Neural cell (in vitro differentiated cells): ENCODE results near the gene RXRB. TPM values are rescaled to one million over a fixed set of nuclear protein-coding genes. Genes with fewer than 3 reads are reported as not detected.

ENCODE experiments used
- H2AFZ ChIP-seq: fragments of 200-600, 300-800 bp; sonication (generic), shearing (Covaris generic); 2 replicates; pipeline ENCODE4 v1.6.0; 2014; ENCODE audit warnings: low read depth, mild to moderate bottlenecking, antibody characterized with exemption, low read length, moderate library complexity
- H3F3A ChIP-seq: fragments of 200-600 bp; shearing (Covaris generic); 2 replicates; pipeline ENCODE4 v1.6.1; 2016; ENCODE audit warnings: mild to moderate bottlenecking, moderate library complexity, mixed read lengths, antibody characterized with exemption, low read length; ENCODE audit not compliant: insufficient read depth, poor library complexity, severe bottlenecking
- H3K27ac ChIP-seq: fragments of 200-600, 300-800 bp; sonication (generic), shearing (Covaris generic); 2 replicates; pipeline ENCODE4 v1.5.1; 2014; ENCODE audit warnings: mild to moderate bottlenecking, low read length, moderate library complexity
- H3K27me3 ChIP-seq: fragments of 300-800, 200-600 bp; sonication (generic), shearing (Covaris generic); 2 replicates; pipeline ENCODE4 v1.6.0; 2014; ENCODE audit warnings: mild to moderate bottlenecking, low read depth, low read length, moderate library complexity; ENCODE audit not compliant: insufficient read depth
- H3K36me3 ChIP-seq: fragments of 300-800, 200-600 bp; sonication (generic), shearing (Covaris generic); 2 replicates; pipeline ENCODE4 v1.5.1; 2014; ENCODE audit warnings: mild to moderate bottlenecking, antibody characterized with exemption, low read length, moderate library complexity; ENCODE audit not compliant: insufficient read depth
- H3K4me2 ChIP-seq: fragments of 300-800, 200-600 bp; sonication (generic), shearing (Covaris generic); 2 replicates; pipeline ENCODE4 v1.6.0; 2014; ENCODE audit warnings: mild to moderate bottlenecking, low read length
- H3K4me3 ChIP-seq: fragments of 300-800, 200-600 bp; sonication (generic), shearing (Covaris generic); 2 replicates; pipeline ENCODE4 v1.5.1; 2014; ENCODE audit warnings: mild to moderate bottlenecking, low read length, moderate library complexity
- H3K79me2 ChIP-seq: fragments of 200-600 bp; shearing (Covaris generic); replicated peaks from 2 replicates; pipeline ENCODE4 v1.6.0; 2014; ENCODE audit warnings: mild to moderate bottlenecking, low read length, moderate library complexity; ENCODE audit not compliant: insufficient read depth
- H3K9ac ChIP-seq: fragments of 300-800, 200-600 bp; sonication (generic), shearing (Covaris generic); 2 replicates; pipeline ENCODE4 v1.6.1; 2016; ENCODE audit warnings: mild to moderate bottlenecking, low read length, mixed read lengths
- H3K9me2 ChIP-seq: fragments of 200-600 bp; shearing (Covaris generic); 2 replicates; pipeline ENCODE4 v1.6.1; 2016; ENCODE audit warnings: mild to moderate bottlenecking, low read length, mixed read lengths; ENCODE audit not compliant: insufficient read depth
- H3K9me3 ChIP-seq: fragments of 200-600, 300-800 bp; sonication (generic), shearing (Covaris generic); 2 replicates; pipeline ENCODE4 v1.6.1; 2016; ENCODE audit warnings: mild to moderate bottlenecking, mixed run types, low read length, moderate library complexity, mixed read lengths
- H4K20me1 ChIP-seq: fragments of 200-600 bp; shearing (Covaris generic); 2 replicates; pipeline ENCODE4 v1.6.1; 2016; ENCODE audit warnings: mild to moderate bottlenecking, mixed run types; ENCODE audit not compliant: insufficient read depth
- EP300 ChIP-seq: fragments of 450-650 bp; conservative IDR thresholded peaks from 2 replicates; pipeline ENCODE4 v1.6.1; 2014; ENCODE audit warnings: antibody characterized with exemption, mild to moderate bottlenecking, moderate library complexity; ENCODE audit not compliant: poor library complexity, severe bottlenecking
- EZH2 ChIP-seq: fragments of 200-600, 300-800 bp; shearing (Covaris generic), sonication (generic); IDR thresholded peaks from 2 replicates; pipeline ENCODE4 v1.6.1; 2014; ENCODE audit warnings: antibody characterized with exemption, low read length, borderline replicate concordance, mild to moderate bottlenecking; ENCODE audit not compliant: insufficient read depth, poor library complexity, severe bottlenecking
- MXI1 ChIP-seq: fragments of 450-650 bp; conservative IDR thresholded peaks from 2 replicates; pipeline ENCODE4 v1.6.1; 2014; ENCODE audit warnings: antibody characterized with exemption, mild to moderate bottlenecking; ENCODE audit not compliant: poor library complexity, severe bottlenecking
- POLR2AphosphoS5 ChIP-seq: IDR thresholded peaks from 2 replicates; pipeline ENCODE4 v1.6.1; 2012
- RAD21 ChIP-seq: fragments of 450-650 bp; conservative IDR thresholded peaks from 2 replicates; pipeline ENCODE4 v1.6.1; 2014; ENCODE audit warnings: antibody characterized with exemption, mild to moderate bottlenecking, moderate library complexity
- SMC3 ChIP-seq: fragments of 450-650 bp; conservative IDR thresholded peaks from 2 replicates; pipeline ENCODE4 v1.6.1; 2014; ENCODE audit warnings: antibody characterized with exemption, mild to moderate bottlenecking, moderate library complexity; ENCODE audit not compliant: poor library complexity
- TAF1 ChIP-seq: IDR thresholded peaks from 2 replicates; pipeline ENCODE4 v1.6.1; 2012; ENCODE audit warnings: low read depth
- polyA plus RNA-seq: library from polyadenylated mRNA; depleted of rRNA; stranded (reverse); fragments of >200 nt; gene quantifications from 2 replicates; pipeline ENCODE4 v1.2.3, GENCODE V29; 2014
- TF ChIP-seq, protein P1 (sequence below): fragments of 450-650 bp; IDR thresholded peaks from 2 replicates; pipeline ENCODE4 v1.5.1; 2014; ENCODE audit warnings: antibody characterized with exemption, mild to moderate bottlenecking, moderate library complexity; ENCODE audit not compliant: poor library complexity, severe bottlenecking
- TF ChIP-seq, protein P2 (sequence below): IDR thresholded peaks from 2 replicates; pipeline ENCODE4 v1.6.1; 2012; ENCODE audit warnings: borderline replicate concordance

RXRB gene
- polyA plus RNA-seq, 1 donor from 2014 or later: 60.7 TPM

DNA sequence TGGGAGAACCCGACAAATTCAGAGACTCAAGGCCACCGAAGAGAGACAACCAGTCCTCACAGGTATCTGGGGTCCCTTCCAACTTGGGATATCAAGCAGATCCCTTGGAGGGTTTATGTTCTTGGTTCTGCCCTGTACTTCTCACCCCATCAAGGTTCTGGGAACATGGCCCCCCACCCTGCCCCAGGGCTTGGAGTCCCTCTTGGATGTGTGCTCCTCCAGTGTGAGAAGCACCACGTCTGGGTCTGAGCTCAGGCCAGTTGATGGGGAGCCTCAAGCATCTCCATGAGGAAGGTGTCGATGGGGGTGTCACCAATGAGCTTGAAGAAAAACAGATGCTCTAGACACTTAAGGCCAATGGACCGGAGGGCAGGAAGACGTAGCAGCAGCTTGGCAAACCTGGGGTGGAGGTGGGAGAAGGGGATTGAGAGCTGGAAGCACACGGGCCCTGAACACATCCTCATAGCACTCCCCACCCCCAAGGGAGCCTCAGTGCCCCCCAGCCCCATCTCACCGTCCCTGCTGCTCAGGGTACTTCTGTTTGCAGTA is 6.0 kb downstream of the RXRB start:
- peaks cover 8% of the 10 kb centered on the region for H3K36me3 ChIP-seq
- no peak overlapping the region for H3K27ac ChIP-seq
- H3F3A ChIP-seq: no peaks in the 10 kb centered on the region
- no peaks in the 10 kb centered on the region for H3K9me2 ChIP-seq
- H3K27me3 ChIP-seq: peaks cover 17% of the 10 kb centered on the region
- TF ChIP-seq EZH2: no peak
- TF ChIP-seq TAF1: no peak
- TF ChIP-seq EP300: no peak
- TF ChIP-seq, protein P1, sequence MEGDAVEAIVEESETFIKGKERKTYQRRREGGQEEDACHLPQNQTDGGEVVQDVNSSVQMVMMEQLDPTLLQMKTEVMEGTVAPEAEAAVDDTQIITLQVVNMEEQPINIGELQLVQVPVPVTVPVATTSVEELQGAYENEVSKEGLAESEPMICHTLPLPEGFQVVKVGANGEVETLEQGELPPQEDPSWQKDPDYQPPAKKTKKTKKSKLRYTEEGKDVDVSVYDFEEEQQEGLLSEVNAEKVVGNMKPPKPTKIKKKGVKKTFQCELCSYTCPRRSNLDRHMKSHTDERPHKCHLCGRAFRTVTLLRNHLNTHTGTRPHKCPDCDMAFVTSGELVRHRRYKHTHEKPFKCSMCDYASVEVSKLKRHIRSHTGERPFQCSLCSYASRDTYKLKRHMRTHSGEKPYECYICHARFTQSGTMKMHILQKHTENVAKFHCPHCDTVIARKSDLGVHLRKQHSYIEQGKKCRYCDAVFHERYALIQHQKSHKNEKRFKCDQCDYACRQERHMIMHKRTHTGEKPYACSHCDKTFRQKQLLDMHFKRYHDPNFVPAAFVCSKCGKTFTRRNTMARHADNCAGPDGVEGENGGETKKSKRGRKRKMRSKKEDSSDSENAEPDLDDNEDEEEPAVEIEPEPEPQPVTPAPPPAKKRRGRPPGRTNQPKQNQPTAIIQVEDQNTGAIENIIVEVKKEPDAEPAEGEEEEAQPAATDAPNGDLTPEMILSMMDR: no peak
- H3K9ac ChIP-seq: no peak overlapping the region
- H3K4me3 ChIP-seq: no peak overlapping the region
- H3K9me3 ChIP-seq: no peaks in the 10 kb centered on the region
- no peak overlapping the region for H2AFZ ChIP-seq
- peaks cover 4% of the 10 kb centered on the region for H3K79me2 ChIP-seq
- H4K20me1 ChIP-seq: no peaks in the 10 kb centered on the region
- H3K4me2 ChIP-seq: no peak overlapping the region

DNA sequence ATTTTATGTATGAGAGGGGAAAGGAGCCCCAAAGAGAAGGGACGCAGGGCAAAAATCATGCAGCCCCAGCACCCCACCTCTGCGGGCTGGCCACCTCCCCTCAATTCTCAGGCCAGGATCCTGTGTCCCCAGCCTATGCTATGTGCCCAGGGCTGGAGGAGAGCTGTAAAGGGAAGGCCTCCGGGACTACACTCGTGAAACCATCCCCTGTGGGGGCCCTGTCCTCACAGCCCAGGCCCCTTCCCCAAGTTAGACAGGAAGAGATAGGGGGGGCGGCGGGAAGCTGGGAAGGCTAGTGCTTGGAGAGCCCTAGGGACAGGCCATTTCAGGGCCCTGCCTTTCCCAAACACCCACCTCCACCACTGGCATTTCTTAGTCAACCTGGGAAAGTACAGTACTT is 6.8 kb downstream of the RXRB start:
- no peaks in the 10 kb centered on the region for H3K9me3 ChIP-seq
- peaks cover 17% of the 10 kb centered on the region for H3K27me3 ChIP-seq
- H3K36me3 ChIP-seq: peaks cover 8% of the 10 kb centered on the region
- no peaks in the 10 kb centered on the region for H3K9me2 ChIP-seq
- no peaks in the 10 kb centered on the region for H3F3A ChIP-seq
- H4K20me1 ChIP-seq: no peaks in the 10 kb centered on the region
- no peak overlapping the region for H3K9ac ChIP-seq
- H3K79me2 ChIP-seq: no peaks in the 10 kb centered on the region
- no peak overlapping the region for H3K27ac ChIP-seq
- no peak overlapping the region for H3K4me2 ChIP-seq
- TF ChIP-seq TAF1 (no peak), RAD21 (no peak), SMC3 (no peak), MXI1 (no peak), POLR2AphosphoS5 (no peak), EZH2 (no peak), EP300 (no peak)
- TF ChIP-seq, protein P1: no peak
- TF ChIP-seq, protein P2, sequence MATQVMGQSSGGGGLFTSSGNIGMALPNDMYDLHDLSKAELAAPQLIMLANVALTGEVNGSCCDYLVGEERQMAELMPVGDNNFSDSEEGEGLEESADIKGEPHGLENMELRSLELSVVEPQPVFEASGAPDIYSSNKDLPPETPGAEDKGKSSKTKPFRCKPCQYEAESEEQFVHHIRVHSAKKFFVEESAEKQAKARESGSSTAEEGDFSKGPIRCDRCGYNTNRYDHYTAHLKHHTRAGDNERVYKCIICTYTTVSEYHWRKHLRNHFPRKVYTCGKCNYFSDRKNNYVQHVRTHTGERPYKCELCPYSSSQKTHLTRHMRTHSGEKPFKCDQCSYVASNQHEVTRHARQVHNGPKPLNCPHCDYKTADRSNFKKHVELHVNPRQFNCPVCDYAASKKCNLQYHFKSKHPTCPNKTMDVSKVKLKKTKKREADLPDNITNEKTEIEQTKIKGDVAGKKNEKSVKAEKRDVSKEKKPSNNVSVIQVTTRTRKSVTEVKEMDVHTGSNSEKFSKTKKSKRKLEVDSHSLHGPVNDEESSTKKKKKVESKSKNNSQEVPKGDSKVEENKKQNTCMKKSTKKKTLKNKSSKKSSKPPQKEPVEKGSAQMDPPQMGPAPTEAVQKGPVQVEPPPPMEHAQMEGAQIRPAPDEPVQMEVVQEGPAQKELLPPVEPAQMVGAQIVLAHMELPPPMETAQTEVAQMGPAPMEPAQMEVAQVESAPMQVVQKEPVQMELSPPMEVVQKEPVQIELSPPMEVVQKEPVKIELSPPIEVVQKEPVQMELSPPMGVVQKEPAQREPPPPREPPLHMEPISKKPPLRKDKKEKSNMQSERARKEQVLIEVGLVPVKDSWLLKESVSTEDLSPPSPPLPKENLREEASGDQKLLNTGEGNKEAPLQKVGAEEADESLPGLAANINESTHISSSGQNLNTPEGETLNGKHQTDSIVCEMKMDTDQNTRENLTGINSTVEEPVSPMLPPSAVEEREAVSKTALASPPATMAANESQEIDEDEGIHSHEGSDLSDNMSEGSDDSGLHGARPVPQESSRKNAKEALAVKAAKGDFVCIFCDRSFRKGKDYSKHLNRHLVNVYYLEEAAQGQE: no peak
- H3K4me3 ChIP-seq: no peak overlapping the region
- H2AFZ ChIP-seq: no peak overlapping the region
